ENCODE results near the gene DNAAF9. TPM values are rescaled to one million over a fixed set of nuclear protein-coding genes. Genes with fewer than 3 reads are reported as not detected.

The DNAAF9 gene
- total and polyA plus RNA-seq, 4 experiments from 2014 or later: 0.72 to 6.1 (median 3.6) TPM

- ChIA-PET CTCF (ENCODE audit: partially characterized antibody) (no interaction called here), POLR2A (ENCODE audit: partially characterized antibody) (no interaction called here)
- no peak overlapping the region for H3K4me3 Mint-ChIP-seq
- peaks cover 3 to 11% (median 5%) of the 10 kb centered on the region in 8 donors for H3K9me3 Mint-ChIP-seq
- no peaks in the 10 kb centered on the region for H3K27me3 Mint-ChIP-seq
- H3K36me3 ChIP-seq (ENCODE audit: insufficient read depth, low read length): no peaks in the 10 kb centered on the region
- peaks cover 0 to 16% of the 10 kb centered on the region in 2 donors for H3K36me3 Mint-ChIP-seq
- intact Hi-C loops (cut with micrococcal nuclease): no loop called here
- no peak for DNase-seq
- H3K4me1 Mint-ChIP-seq: peaks cover 0 to 15% (median 5%) of the 10 kb centered on the region in 4 donors
- H3K27me3 ChIP-seq (ENCODE audit: insufficient read depth, low read length): no peaks in the 10 kb centered on the region
- H3K27ac ChIP-seq (ENCODE audit: low read depth, low read length): no peak overlapping the region
- H3K9me3 ChIP-seq (ENCODE audit: control insufficient read depth in 1 of 2, low read length in 2 of 2): no peaks in the 10 kb centered on the region
- no peak overlapping the region for H3K27ac Mint-ChIP-seq
- H3K4me3 ChIP-seq (ENCODE audit: low read length in 2 of 2): no peak overlapping the region
- H3K4me1 ChIP-seq (ENCODE audit: insufficient read depth, low read length): no peaks in the 10 kb centered on the region
Measured at GRCh38 chr20:3392756-3393155, 14.7 kb downstream of the DNAAF9 start.

GRCh38 chr20:3390759-3391425 lies 16.6 kb downstream of the DNAAF9 start:
- no peaks in the 10 kb centered on the region for H3K9me3 ChIP-seq (ENCODE audit: control insufficient read depth in 1 of 2, low read length in 2 of 2)
- Mint-ChIP-seq H3K9me3 (peaks cover 0 to 3% (median 1%) of the 10 kb centered on the region in 8 donors), H3K27ac (peak overlapping the region in 2 of 7 donors; percentile 32 to 42), H3K4me1 (peaks cover 0 to 15% (median 5%) of the 10 kb centered on the region in 4 donors), H3K4me3 (no peak overlapping the region), H3K27me3 (no peaks in the 10 kb centered on the region), H3K36me3 (peaks cover 0 to 8% of the 10 kb centered on the region in 2 donors)
- H3K36me3 ChIP-seq (ENCODE audit: insufficient read depth, low read length): no peaks in the 10 kb centered on the region
- intact Hi-C loops (cut with micrococcal nuclease): no loop called here
- POLR2A ChIA-PET (ENCODE audit: partially characterized antibody): no interaction called here
- no peak for DNase-seq
- CTCF ChIA-PET (ENCODE audit: partially characterized antibody): no interaction called here
- H3K4me1 ChIP-seq (ENCODE audit: insufficient read depth, low read length): no peaks in the 10 kb centered on the region
- no peak overlapping the region for H3K4me3 ChIP-seq (ENCODE audit: low read length in 2 of 2)
- H3K27ac ChIP-seq (ENCODE audit: low read depth, low read length): no peak overlapping the region
- no peaks in the 10 kb centered on the region for H3K27me3 ChIP-seq (ENCODE audit: insufficient read depth, low read length)

GRCh38 chr20:3383878-3384495 lies 23.5 kb downstream of the DNAAF9 start:
- Histone ChIP-seq H3K36me3 (ENCODE audit: insufficient read depth, low read length) (no peaks in the 10 kb centered on the region), H3K27me3 (ENCODE audit: insufficient read depth, low read length) (no peaks in the 10 kb centered on the region), H3K4me3 (ENCODE audit: low read length in 2 of 2) (no peak overlapping the region), H3K27ac (ENCODE audit: low read depth, low read length) (no peak overlapping the region), H3K4me1 (ENCODE audit: insufficient read depth, low read length) (no peaks in the 10 kb centered on the region), H3K9me3 (ENCODE audit: control insufficient read depth in 1 of 2, low read length in 2 of 2) (no peaks in the 10 kb centered on the region)
- peaks cover 7 to 10% (median 10%) of the 10 kb centered on the region in 4 donors for H3K4me1 Mint-ChIP-seq
- H3K4me3 Mint-ChIP-seq: no peak overlapping the region
- intact Hi-C loops (cut with micrococcal nuclease): no loop called here
- peaks cover 7 to 15% of the 10 kb centered on the region in 2 donors for H3K36me3 Mint-ChIP-seq
- ChIA-PET CTCF (ENCODE audit: partially characterized antibody) (no interaction called here), POLR2A (ENCODE audit: partially characterized antibody) (no interaction called here)
- peak overlapping the region in 1 of 7 donors; percentile 6 for H3K27ac Mint-ChIP-seq
- DNase-seq: no peak
- H3K27me3 Mint-ChIP-seq: no peaks in the 10 kb centered on the region
- H3K9me3 Mint-ChIP-seq: peaks cover 0 to 2% (median 0%) of the 10 kb centered on the region in 8 donors

- no peaks in the 10 kb centered on the region for H3K27me3 ChIP-seq (ENCODE audit: insufficient read depth, low read length)
- no peak overlapping the region for H3K4me3 ChIP-seq (ENCODE audit: low read length in 2 of 2)
- Mint-ChIP-seq H3K27ac (no peak overlapping the region), H3K4me1 (peaks cover 3 to 10% (median 8%) of the 10 kb centered on the region in 4 donors), H3K9me3 (peaks cover 0 to 2% (median 0%) of the 10 kb centered on the region in 8 donors), H3K36me3 (peaks cover 14 to 18% of the 10 kb centered on the region in 2 donors), H3K4me3 (no peak overlapping the region), H3K27me3 (no peaks in the 10 kb centered on the region)
- CTCF ChIA-PET (ENCODE audit: partially characterized antibody): no interaction called here
- H3K9me3 ChIP-seq (ENCODE audit: control insufficient read depth in 1 of 2, low read length in 2 of 2): no peaks in the 10 kb centered on the region
- H3K27ac ChIP-seq (ENCODE audit: low read depth, low read length): no peak overlapping the region
- intact Hi-C loops (cut with micrococcal nuclease): no loop called here
- POLR2A ChIA-PET (ENCODE audit: partially characterized antibody): no interaction called here
- no peaks in the 10 kb centered on the region for H3K36me3 ChIP-seq (ENCODE audit: insufficient read depth, low read length)
- DNase-seq: no peak
- no peaks in the 10 kb centered on the region for H3K4me1 ChIP-seq (ENCODE audit: insufficient read depth, low read length)
Measured at GRCh38 chr20:3382836-3383235, 24.6 kb downstream of the DNAAF9 start.

GRCh38 chr20:3380228-3381070 lies 27.0 kb downstream of the DNAAF9 start:
- ChIA-PET CTCF (ENCODE audit: partially characterized antibody) (interaction anchor here (0.8 to 0.9 kb wide), 2 partner anchors 8 to 19 kb away, joined by 3 read pairs; no protein-coding TSS in a partner anchor), POLR2A (ENCODE audit: partially characterized antibody) (no interaction called here)
- no peak for DNase-seq
- Histone ChIP-seq H3K4me3 (ENCODE audit: low read length in 2 of 2) (no peak overlapping the region), H3K27me3 (ENCODE audit: insufficient read depth, low read length) (no peaks in the 10 kb centered on the region), H3K4me1 (ENCODE audit: insufficient read depth, low read length) (no peaks in the 10 kb centered on the region), H3K27ac (ENCODE audit: low read depth, low read length) (no peak overlapping the region), H3K9me3 (ENCODE audit: control insufficient read depth in 1 of 2, low read length in 2 of 2) (no peaks in the 10 kb centered on the region), H3K36me3 (ENCODE audit: insufficient read depth, low read length) (peaks cover 3% of the 10 kb centered on the region)
- intact Hi-C loops (cut with micrococcal nuclease): no loop called here
- Mint-ChIP-seq H3K9me3 (peaks cover 0 to 2% (median 0%) of the 10 kb centered on the region in 8 donors), H3K4me3 (no peak overlapping the region), H3K27me3 (no peaks in the 10 kb centered on the region), H3K36me3 (peaks cover 26 to 28% of the 10 kb centered on the region in 2 donors), H3K4me1 (peaks cover 3 to 10% (median 7%) of the 10 kb centered on the region in 4 donors), H3K27ac (peak overlapping the region in 2 of 7 donors; percentile 4 to 25)

- CTCF ChIA-PET (ENCODE audit: partially characterized antibody): no interaction called here
- H3K9me3 ChIP-seq (ENCODE audit: control insufficient read depth in 1 of 2, low read length in 2 of 2): no peaks in the 10 kb centered on the region
- no peak overlapping the region for H3K27ac ChIP-seq (ENCODE audit: low read depth, low read length)
- H3K4me3 ChIP-seq (ENCODE audit: low read length in 2 of 2): no peak overlapping the region
- H3K36me3 ChIP-seq (ENCODE audit: insufficient read depth, low read length): peaks cover 10% of the 10 kb centered on the region
- POLR2A ChIA-PET (ENCODE audit: partially characterized antibody): no interaction called here
- Mint-ChIP-seq H3K4me3 (no peak overlapping the region), H3K9me3 (no peaks in the 10 kb centered on the region), H3K36me3 (peaks cover 40 to 48% of the 10 kb centered on the region in 2 donors), H3K27me3 (no peaks in the 10 kb centered on the region), H3K27ac (peak overlapping the region in 1 of 7 donors; percentile 37), H3K4me1 (no peaks in the 10 kb centered on the region)
- intact Hi-C loops (cut with micrococcal nuclease): no loop called here
- no peaks in the 10 kb centered on the region for H3K4me1 ChIP-seq (ENCODE audit: insufficient read depth, low read length)
- DNase-seq: no peak
- no peaks in the 10 kb centered on the region for H3K27me3 ChIP-seq (ENCODE audit: insufficient read depth, low read length)
Measured at GRCh38 chr20:3378138-3378537, 29.3 kb downstream of the DNAAF9 start.

GRCh38 chr20:3377644-3378043 lies 29.8 kb downstream of the DNAAF9 start:
- CTCF ChIA-PET (ENCODE audit: partially characterized antibody): no interaction called here
- Mint-ChIP-seq H3K27me3 (no peaks in the 10 kb centered on the region), H3K4me3 (no peak overlapping the region), H3K4me1 (no peaks in the 10 kb centered on the region), H3K27ac (no peak overlapping the region), H3K36me3 (peaks cover 44 to 48% of the 10 kb centered on the region in 2 donors), H3K9me3 (no peaks in the 10 kb centered on the region)
- POLR2A ChIA-PET (ENCODE audit: partially characterized antibody): no interaction called here
- intact Hi-C loops (cut with micrococcal nuclease): no loop called here
- DNase-seq: no peak
- H3K9me3 ChIP-seq (ENCODE audit: control insufficient read depth in 1 of 2, low read length in 2 of 2): no peaks in the 10 kb centered on the region
- no peaks in the 10 kb centered on the region for H3K27me3 ChIP-seq (ENCODE audit: insufficient read depth, low read length)
- no peaks in the 10 kb centered on the region for H3K4me1 ChIP-seq (ENCODE audit: insufficient read depth, low read length)
- H3K4me3 ChIP-seq (ENCODE audit: low read length in 2 of 2): no peak overlapping the region
- H3K36me3 ChIP-seq (ENCODE audit: insufficient read depth, low read length): peaks cover 10% of the 10 kb centered on the region
- H3K27ac ChIP-seq (ENCODE audit: low read depth, low read length): no peak overlapping the region

Data from CD4-positive, alpha-beta memory T cell (primary cell).